ENCODE measurements around the gene ATP8A2.
"Not testable (repeated sequence)": the region's sequence is repeated elsewhere in the genome, so short reads cannot be mapped to it uniquely, and the experiment has no call there.

The ATP8A2 gene

DNA sequence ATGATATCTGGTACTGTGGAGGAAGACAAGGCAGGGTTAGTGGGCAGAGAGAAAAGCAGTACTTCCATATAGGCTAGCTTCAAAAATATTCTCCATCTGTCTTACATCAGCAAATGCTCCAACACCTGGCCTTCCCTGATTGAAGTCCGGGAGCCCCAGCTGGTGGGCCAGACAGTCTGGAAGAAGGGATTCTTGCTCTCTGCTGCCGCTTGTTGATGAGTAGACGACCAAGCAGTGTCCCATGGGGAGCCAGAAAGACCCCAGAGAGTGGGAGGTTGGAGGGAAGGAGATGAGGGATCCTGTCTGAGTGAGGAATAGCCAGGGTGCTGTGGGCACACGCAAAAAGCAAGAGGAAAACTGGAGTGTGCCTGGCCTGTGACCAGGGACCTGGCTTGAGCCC lies 95.1 kb downstream of the ATP8A2 start:
- no peak for FAIRE-seq

DNA sequence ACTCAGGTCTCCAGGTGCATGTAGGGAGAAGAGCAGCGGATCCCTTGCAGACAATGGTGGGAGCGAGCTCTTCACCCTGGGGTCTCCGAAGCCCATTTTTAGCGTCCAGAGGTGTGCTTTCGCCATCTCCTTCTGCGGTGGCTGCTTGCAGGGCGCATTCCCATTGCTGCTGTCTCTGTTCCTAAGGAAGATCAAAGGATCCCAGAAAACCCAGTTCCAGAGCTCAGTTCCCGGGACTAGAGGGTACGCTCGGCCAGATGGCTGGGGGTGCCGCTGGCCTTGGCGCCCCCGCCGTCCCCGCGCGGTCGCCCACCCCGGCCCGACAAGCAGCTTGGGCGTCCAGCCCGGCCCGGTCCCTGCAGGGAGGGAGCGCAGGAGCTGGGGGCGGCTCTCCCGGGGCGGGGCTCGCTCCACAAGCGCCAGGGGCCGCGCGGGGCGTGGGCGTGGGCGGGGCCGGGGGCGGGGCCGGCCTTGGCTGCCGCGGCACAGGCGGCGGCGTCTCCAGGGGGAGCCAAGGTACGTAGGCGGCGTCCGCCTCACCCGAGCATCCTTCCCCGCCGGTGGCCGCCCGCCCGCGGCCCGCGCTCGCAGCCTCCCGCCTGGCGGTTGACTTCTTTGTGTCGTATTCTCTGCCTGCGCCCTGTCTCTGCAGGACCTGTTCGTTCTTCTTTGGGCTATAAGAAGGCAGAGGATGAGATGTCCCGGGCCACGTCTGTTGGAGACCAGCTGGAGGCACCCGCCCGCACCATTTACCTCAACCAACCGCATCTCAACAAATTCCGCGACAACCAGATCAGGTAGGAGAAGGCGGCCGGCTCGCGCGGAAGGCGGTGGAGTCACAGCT lies 96.8 kb downstream of the ATP8A2 start:
- FAIRE-seq: no peak

DNA sequence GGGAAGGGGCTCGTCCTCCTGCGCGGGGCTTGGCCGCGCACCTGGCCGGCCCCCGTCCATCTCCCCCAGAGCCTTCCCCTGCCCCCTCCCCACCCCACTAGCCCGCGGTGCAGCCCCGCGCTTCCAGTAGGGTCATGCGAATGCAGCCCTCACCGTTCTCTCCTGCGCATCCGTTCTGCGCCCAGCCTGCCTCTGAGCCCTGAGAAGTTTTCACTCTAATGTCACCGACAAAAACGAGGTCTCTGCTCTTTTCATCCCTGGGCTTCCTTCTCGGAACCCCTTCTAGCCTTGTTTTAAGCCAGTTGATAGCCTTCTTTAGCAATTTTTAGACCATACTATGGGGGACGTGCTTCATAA lies 97.4 kb downstream of the ATP8A2 start:
- no peak for FAIRE-seq

DNA sequence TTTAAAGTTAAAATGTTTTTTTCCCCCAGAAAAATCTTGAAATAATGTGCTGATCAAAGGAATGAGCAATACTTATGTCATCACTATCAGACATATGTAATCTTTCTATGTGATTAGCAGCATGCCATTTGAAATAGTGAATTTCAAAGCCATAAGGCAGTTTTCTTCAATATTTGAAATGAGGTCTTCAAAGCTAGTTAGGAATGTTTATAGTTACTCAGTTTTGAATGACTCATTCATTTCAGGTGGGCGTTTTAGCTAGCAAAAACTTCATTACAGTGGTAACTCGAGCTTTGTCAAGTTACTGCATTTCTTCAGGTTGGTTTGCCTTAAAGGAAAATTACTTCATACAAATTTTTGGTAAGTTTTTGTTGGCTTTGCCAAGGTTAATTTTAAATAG lies 102.1 kb downstream of the ATP8A2 start:
- no peak for FAIRE-seq

DNA sequence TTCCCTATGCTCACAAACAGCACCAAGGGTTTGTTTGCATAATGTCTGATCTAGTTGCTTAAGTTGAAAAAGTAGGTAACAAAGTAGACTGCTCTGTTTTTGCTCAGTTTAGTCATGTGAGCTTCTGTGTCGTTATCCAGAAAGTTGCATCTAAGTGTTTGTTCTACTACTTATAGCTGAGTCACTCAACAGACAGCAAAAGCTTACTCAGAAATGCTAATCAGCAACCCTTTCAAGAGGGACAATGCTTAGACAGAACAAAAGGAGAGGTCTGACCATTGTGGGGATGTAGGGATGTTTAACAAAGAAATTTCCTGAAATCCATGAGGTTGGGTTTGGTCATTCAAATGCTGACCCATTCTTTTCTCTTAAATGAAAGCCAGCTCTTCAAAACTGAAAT lies 106.4 kb downstream of the ATP8A2 start:
- no peak for FAIRE-seq

DNA sequence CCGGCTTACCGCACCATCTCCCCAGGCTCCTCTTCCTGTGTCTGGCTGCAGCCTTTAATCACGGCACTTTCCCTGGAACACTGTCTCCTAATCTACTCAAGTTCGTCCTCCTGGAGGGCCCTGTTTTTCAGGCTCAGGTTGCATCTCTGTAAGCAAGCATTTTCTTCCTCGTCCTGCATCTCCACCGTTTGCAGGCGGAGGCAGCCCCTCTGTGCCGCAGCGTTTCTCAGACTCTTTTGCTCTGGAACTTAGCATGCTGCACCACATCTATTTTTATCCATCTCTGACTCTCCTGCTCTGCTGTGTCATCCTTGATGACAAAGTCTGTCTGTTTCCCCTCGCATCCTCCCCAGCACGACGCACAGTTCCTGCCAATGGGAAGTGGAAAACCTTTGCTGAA lies 117.5 kb downstream of the ATP8A2 start:
- no peak for FAIRE-seq

DNA sequence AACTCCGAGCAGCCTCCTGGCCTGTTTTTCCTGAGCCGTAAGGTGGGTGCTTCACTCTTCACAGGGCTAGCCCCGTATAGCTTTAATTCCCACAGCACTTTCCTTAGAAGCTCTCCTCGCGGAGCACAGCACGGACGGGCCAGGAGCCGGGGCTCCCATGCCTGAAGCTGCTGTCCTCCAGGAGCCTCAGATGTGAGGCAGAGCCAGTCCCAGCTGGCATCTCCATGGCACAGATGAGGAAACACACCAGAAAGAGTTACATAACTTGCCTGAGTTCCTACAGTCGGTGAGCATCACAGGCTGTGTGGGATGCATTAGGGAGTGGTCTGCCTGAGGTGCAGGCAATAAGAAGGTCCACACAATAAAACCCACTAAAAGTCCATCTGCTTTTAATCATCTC lies 118.5 kb downstream of the ATP8A2 start:
- FAIRE-seq: no peak

DNA sequence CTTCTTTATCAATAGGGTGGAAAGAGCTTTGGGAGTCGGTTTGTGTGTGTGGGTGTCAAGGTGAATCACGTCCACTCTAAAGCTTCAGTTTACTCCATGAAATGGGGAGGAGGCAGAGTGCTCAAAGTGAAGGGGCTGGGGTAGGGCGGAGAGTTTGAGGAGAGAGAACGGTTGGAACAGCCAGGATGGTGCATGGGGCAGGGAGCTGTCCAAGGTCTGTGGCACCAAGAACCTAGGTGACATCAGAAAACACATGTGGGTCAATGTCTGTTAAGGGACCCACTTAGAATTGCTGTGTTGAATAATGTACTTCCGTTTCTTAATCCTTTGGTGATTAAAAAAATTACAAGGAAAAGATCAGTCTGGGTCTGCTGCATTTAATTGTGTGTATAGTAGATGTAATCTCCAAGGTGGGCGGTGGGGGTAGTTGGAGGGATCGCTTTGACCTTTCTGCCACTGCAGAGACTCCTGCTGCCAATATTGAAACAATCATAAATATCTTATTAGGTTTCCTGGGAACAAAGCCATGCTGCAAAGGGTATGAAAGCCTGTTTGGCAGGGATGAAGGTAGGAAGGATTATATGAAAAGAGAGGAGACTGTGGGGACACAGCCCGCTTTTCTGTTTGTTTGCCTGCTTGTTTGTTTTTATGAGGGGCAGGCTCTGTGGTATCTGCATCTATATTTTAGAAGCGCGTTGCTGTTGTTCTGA lies 122.3 kb downstream of the ATP8A2 start:
- no peak for FAIRE-seq

DNA sequence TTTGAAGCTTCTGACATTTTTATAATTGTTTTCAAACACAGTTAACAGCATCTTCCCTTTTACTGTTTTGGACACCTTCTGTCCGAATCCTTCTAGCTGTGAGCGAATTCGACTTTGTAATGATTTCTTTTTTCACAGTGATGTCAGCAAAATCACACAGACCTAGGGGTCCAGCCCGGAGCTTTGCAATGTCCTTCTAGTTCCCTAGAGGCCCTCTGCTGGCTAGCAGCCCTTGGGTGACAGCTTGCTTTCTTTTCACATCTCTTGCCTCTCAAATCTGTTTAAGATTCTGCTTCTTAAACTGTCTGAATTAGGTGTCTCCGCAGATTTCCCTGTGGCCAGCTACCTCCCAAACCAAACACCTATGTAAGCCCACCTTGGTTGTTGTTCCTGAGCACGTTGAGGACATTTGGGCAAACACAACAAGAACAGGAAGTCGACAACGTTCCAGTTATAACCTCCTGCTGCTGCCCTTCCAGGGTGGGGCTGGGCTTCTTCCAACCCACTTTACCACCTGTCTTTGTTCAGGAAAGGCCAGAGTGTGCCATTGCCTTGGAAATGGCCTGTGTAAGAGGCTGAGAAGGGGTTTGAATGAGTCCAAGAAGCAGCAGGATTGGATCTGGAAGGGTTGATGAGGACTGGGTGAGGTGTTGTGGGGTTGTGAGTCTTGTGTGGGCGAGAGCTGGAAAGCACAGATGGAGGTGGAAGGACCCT lies 123.1 kb downstream of the ATP8A2 start:
- no peak for FAIRE-seq

DNA sequence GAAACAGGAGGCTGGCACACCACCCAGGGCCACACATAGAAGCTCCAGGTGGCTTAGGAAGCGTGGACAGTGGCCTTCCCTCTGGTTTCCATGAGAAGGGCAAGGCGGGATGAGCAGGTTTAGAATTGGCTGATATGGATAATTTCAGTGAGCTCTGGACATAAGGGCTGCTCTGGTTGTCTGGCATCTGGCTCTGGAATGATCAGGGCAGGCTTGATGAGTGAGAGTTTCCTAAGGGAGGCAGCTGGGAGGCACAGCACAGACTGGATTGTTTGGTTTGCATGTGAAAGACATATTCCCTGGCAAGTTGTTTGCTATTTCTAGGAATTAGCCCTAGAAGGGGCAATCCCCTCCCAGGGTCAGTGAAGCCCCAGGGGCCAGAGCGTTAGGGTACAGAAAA lies 129.5 kb downstream of the ATP8A2 start:
- FAIRE-seq: no peak

DNA sequence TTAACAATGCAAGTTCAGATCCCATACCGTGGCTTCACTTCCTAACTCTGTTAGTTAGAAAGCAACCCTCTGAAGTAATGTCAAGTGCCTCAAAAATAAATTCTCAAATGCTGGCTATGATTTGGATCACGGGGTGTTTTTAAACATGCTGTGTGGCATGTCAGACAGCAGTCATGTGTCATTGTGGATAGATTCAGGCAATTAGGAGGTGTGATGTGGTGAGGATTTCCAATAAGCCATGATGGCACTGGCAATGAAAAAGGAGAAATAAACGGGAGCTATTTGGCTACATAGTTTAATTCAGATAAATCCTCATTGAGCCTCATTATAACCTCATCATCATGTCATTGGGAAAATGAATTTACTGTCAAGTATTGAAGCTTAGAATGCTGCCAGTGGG lies 130.3 kb downstream of the ATP8A2 start:
- FAIRE-seq: no peak

DNA sequence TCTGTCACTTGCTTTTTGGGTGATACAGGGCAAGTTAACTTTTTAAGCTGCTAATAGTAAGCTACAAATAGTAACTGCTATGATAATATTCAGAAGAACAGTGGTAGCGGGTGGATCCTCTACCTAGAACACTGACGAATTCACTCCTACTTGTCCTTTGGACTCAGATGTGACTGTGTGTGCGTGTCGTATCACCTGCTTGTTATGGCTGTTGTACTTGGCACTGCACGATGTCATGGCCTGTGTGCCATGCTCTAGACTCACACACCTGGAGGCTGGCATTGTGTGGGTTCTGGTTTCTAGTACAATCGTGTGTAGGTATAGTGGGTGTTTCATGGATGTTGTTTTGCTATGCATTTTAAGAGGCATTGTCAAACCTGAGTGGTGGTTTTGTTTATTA lies 130.8 kb downstream of the ATP8A2 start:
- FAIRE-seq: no peak

DNA sequence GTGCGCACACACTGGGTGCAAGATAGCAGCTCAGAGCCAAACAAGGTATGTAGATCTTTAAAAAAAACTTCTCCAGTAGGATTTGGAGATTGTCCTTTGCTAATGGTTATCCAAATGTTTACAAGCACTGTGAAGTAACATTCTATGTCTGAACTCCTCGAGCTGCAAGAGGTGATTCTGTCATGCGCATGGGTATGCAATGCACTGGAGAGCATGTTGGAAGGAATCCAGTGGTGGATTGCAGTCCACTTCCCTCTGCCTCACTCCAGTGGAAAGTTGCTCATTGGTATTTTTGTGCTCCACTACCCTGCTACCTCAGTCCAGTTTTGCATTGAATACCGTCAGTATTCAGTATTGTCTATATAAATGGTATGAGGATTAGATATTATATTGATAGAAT lies 132.1 kb downstream of the ATP8A2 start:
- FAIRE-seq: no peak

DNA sequence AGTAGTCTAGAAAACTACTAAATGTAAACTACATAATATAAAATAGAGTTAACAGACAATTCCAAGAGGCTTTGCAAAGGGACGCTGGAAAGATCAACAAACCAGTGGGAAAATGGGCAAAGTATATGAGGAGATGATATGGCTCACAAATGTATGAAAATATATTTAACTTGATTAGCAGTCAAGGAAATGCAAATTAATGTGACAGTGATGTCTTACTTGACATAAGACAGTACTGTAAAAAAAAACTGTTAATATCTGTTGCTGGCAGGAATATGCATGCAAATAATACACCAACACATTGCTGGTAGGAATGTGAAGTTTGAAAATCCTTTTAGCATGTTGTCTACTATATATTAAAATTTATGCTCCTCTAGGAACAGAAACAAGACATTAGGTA lies 136.1 kb downstream of the ATP8A2 start:
- FAIRE-seq: no peak

DNA sequence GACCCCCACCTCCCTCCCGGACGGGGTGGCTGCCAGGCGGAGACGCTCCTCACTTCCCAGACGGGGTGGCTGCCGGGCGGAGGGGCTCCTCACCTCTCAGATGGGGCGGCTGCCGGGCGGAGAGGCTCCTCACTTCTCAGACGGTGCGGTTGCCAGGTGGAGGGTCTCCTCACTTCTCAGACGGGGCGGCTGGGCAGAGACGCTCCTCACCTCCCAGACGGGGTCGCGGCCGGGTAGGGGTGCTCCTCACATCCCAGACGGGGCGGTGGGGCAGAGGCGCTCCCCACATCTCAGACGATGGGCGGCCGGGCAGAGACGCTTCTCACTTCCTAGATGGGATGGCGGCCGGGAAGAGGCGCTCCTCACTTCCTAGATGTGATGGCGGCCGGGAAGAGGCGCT lies 141.3 kb downstream of the ATP8A2 start:
- not testable (repeated sequence) for FAIRE-seq

DNA sequence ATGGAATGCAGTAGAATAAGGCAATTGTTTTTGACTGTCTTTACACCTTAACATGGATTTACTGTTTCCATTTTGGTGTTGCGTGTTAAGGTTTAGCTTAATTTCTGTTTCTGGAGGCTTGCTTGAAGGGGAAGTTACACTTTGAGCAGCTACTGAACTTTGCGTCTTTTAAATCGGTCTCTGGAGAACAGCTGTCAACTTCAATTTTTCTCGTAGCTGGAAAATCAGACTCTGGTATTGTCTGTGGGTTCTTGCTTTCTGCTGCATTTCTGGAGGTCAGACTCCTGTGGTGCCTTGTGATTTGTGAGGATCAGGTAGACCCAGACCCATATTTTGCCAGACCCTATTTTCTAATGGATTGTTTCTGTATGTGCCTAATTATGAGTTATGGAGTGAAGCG lies 146.7 kb downstream of the ATP8A2 start:
- FAIRE-seq: no peak

DNA sequence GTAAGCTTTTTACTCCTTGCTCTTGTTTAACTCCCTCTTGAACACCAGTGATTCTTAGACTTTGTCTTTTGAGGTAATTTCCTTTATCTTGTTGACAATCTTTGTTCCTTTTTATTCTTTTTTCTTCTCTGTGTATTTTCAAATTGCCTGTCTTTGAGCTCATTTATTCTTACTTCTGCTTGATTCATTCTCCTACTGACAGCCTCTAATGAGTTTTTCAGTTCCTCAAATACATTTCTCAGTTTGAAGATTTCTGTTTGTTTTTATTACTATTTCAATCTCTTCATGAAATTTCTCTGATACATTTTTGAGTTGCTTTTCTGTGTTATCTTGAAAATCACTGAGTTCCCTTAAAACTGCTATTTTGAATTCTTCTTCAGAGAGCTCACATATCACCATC lies 154.1 kb downstream of the ATP8A2 start:
- FAIRE-seq: no peak

DNA sequence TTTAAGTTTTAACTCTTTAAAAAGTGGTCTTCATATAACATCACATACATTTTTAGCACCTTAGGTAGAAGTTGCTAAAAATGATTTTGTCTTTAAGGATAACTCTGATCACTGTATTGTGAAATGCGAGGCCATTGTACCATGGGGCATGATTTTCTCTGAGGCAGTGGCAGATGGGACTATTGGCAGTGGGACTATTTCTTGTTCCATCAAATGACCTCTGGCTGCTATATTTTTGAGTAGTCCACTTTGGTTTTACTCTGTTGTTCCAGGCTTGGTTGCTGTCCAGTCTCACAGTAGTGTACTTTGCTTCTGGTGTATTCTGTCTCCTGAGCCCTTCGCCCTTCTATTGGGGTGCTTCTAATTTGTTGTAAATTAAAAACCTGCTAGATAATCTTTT lies 156.5 kb downstream of the ATP8A2 start:
- no peak for FAIRE-seq

DNA sequence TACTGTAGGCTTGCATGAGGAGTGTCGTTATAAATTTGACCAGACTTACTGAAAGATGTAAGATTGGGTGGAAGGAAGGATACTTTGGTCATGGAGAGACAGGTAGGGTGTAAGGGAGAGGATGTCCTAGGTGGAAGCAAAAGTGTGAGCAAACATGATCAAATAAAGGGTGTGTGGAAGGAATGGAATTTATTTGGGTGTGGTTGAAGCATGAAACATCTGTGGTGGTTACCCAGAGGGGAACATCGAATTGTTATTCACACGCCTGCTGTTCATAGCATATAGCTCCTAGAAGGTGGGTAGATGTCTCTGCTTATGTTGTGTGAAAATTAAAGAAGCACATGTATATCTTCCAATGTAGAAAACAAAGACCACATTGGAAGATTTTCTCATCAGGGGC lies 157.7 kb downstream of the ATP8A2 start:
- FAIRE-seq: no peak

DNA sequence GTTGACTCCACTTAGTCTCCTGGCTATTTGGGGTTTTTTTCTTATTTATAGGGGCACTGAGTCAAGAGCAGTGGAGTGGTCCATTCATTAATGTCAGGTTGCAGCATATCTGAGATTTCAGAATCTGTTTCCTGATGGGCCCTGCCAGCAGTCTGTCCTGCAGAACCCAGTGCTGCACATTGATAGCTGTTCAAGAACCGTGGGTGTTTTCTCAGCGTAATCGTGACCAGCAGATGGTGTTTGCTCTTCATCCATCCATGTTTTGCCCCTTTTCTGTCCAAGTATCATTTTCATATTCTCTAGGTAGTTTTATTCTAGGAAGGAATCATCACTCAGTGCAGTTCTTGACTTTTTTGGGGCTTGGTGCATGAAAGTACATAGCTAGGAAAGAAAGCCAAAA lies 166.5 kb downstream of the ATP8A2 start:
- FAIRE-seq: no peak

DNA sequence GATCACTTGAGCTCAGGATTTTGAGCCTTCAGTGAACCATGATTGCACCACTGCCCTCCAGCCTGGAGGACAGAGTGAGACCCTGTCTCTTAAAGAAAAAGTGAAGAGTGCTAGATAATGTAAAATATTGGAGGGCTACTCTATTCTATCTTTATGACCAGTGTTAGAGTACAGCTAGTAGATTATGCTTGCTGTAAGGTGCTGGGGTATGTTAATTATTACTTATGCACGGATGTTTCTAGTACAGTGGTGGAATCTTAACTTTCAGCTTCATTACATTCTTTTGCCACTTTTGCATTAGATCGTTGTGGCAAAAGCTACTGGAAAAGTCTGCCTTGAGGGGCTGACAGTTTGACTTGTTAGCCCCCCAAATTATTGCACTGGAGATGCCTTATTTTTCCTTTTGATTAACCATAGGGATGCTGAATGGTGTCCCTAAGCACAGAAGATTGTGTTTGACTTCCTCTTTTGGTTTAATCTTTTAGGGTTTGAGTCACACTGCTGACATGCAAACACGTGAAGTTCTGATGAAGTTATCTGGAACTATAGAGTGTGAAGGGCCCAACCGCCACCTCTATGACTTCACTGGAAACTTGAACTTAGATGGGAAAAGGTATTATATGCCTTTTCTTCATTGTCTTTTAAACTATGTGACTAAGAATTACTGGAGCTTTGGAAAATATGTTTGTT lies 169.8 kb downstream of the ATP8A2 start:
- FAIRE-seq: no peak

DNA sequence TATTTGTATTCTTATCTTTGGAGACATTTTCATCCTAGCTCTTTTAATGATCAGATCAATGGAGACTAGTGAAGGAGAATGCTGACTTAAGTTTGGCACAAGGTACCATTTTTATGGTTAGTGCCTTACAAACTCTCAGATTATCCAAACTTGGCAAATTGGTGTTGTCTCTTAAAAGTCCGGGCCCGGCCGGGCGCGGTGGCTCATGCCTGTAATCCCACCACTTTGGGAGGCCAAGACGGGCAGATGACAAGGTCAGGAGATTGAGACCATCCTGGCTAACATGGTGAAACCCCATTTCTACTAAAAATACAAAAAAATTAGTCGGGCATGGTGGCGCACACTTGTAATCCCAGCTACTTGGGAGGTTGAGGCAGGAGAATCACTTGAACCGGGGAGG lies 177.2 kb downstream of the ATP8A2 start:
- not testable (repeated sequence) for FAIRE-seq

DNA sequence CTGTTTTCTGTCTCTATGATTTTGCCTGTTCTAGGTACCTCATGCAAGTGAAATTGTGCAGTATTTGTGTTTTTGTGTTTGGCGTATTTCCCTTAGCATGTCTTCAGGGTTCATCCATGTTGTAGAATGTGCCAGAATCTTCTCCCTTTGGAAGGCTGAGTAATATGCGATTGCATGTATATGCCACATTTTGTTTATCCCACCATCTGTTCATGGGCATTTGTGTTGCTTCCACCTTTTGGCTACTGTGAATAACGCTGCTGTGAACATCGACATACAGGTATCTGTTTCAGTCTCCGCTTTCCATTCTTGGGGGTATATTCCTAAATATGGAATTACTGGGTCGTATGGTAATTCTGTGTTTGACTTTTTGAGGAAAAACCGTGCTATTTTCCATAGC lies 190.0 kb downstream of the ATP8A2 start:
- FAIRE-seq: no peak
